Inferior parietal cortex (tissue), 1 donor: ENCODE measurements around the gene TGFBR3L.

ENCODE experiments used
- DNase-seq: peaks from one replicate; pipeline ENCODE4 v3.0.0-alpha.2; 2016; ENCODE audit errors: extremely low spot score

Gene TGFBR3L

DNA sequence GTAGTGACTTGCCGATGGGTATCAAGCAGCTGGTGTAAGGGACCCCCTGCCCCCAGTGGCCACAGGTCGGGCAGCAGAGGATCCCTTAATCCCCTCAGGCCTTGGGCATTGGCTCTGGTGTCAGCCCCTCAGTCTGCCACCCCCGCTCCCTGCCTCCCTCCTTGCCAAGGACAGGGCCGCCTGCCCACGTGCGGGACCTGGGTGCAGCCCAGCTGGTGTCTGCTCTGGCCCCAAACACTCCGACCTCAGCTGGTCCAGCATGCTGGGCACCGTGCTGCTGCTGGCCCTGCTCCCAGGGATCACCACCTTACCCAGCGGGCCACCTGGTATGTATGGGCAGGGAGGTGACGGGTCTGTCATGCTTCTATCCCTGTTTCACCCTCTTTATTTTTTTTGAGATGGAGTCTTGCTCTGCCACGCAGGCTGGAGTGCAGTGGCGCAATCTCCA is at the start of gene TGFBR3L:
TGFBR3L (plus strand) TSS at position 233 of the 448 bp plus-strand sequence.
- DNase-seq, result no peak

DNA sequence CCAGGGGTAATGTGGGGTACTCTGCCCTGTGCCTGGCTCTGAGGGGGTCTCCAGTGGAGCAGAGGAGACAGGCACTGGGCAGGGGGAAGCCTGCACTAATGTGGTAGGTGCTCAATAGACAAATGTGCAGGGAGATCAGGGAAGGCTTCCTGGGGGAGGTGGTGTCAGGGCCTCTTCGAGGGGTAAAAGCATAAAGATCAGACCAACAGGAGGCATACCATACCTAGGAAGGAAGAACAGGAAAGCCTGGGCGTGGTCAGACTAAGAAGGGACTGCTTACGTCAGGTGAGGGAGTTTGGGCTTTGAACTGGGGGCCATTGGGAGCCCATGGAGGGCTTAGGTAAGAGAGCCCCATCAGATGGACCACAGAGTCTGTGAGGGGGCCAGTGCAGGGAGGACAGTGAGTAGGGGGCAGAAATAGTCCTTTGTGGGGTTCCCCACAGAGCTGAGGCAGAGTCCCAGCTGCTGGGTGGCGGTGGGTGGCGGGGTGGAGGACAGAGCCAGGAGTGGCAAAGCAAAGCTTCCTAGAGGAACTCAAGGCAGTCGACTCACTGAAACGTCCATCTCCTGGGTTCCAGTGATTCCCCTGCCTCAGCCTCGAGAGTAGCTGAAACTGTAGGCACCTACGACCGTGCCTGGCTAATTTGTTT is 49.2 kb upstream of the TGFBR3L start:
- no peak for DNase-seq

DNA sequence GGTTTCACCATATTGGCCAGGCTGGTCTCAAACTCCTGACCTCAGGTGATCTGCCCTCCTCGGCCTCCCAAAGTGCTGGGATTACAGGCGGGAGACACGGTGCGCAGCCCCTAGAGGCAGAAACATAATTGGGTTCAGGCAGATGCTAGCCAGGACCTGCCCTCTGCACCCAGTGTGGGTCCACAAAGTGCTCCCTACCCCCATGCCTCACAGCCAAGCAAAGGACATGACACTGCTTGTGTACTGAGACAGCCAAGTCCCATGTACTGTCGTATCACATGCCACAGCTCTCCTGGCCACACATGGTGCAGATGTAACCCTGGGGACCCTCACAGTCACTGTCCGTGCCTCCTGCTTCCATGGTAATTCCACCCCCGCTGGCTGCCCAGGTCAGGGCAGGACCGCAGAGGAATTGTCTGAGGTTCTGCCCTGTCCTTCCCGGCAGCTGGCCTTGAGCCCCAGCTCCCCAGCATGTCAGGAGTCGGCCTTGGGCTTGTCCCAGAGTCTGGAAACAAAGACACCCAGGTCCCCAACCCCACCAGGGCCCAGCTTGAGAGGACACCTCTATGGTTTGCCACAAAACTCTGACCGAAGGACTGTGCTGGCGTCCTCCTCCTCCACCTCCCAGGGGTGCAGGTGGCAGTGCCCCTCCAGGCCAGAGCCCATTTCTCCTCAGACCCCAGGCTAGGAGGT is 48.1 kb upstream of the TGFBR3L start:
- no peak for DNase-seq

DNA sequence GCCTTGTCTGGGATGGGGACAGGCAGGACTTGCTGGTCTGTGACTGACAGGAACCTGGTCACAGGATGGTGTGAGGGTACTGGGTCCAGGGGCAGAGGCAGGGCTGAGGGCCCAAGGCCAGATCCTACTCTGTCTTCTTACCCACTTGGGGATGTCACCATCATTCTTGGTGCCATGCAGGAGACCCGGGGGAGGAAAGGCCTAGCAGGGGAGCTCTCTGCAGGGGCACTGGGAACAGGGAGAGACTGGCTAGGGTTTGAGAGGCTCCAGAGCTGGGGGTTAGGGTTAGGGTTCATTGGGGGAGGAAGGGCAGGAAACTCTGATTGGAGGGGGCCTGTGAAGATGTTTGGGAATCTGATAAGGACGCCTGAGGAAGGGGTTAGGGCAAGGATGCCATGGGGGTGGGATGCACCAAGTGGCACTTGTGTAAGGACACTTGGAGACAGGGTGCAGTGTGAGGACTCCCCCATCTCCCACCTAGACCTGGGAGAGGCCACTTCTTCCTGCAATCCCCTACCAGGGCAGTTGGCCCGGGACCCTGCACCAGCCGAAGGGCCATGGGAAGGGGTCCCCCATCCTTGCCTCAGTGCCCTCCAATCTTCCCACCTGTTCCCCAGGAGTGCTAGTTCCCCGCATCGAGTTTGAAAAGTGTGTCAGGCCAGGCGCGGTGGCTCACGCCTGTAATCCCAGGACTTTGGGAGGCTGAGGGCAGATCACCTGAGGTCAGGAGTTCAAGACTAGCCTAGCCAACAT is 47.4 kb upstream of the TGFBR3L start:
- DNase-seq, result no peak

DNA sequence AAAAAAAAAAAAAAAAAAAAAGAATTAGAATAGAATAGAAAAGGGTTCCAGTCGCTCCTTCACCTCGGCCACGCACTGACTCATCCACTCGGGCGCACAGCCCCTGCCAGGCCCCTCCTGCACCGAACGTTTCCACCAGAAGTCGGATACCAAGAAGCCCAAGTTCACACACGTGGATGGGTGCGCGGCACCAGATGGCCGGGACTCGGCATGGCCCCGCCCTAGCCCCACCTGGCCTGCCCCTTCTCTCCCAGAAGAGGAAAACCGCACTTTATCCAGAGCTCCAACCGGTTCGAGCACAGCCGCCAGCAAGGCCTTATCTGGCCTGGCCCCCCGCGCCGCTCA is 46.3 kb upstream of the TGFBR3L start:
- DNase-seq, result no peak

DNA sequence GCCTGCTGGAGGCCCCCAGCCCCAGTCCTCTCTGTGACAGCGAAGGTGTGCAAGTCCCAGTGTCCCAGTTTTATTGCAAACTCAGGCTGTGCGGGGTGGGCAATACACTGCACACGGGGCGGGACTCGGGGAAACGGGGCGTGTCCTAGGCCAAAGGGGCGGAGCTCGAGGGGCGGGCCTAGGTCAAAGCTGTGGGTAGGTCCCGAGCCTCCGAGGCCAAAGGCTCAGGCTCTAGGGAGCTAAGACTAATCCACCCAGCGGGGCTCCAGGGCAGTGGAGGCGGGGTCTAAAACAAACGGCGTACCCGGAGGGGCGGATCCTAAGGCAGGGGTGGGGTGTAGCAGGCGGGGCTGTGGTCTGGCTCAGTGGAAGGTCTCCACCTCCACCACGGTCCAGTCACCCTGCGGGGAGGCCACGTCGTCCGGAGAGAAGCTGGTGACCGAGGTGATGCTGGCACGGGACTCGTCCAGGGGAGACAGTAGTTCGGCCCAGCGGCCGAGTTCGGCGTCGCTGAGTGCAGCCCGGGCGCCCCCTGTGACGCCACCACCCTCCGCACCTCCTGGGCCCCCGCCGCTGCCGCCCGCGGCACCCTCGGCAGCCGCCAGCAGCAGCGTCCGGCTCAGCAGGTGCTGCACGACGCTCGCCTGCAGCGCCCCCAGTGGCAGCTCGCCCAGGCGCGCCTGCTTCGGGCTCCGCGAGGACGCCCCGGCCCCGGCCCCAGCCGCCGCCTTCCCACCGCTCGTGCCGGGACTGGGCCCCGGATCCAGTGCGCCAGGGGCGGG is 45.8 kb upstream of the TGFBR3L start:
- peak; percentile 59 for DNase-seq

DNA sequence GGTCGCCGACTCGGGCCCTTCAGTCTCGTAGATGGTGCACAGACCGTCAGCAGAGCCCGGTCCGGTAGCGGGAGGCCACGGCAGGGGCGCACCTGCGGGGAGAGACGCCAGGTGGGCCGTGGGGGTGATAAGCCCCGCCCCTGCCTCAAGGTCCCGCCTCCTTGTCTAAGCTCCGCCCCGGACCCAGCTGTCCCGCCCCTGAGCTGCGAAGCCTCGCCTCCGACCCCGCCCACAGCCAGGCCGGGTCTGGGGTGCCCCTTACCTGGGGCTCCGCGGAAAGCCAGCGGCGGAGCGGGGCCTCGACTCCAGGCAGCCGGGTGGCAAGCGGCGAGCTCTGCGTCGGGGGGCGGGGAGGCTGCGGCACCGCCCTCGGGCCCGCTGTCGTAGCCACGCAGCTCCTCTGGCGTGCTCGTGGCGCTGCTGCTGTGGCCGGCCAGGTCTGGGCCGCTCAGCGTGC is 45.1 kb upstream of the TGFBR3L start:
- DNase-seq, result no peak

DNA sequence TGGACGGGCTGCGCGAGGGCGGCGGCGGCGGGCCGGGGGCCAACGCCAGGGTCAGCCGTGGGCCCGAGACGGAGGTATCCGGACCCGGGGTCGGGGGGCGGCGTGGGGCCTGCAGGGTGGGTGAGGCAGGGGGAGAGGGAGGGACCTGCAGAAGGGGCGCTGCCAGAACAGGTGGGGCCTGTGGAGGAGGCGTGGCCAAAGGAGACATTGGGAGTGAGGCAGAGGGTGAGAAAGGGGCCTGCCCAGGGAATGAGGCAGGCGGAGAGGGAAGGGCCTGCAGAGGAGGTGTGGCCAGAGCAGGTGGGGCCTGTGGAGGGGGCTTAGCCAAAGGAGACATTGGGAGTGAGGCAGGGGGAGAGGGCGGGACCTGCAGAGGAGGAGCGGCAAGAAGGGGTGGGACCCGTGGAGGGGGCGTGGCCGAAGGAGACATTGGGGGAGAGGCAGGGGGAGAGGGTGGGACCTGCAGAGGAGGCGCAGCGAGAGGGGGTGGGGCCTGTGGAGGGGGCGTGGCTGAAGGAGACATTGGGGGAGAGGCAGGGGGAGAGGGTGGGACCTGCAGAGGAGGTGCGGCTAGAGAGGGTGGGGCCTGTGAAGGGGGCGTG is 44.6 kb upstream of the TGFBR3L start:
- DNase-seq, result no peak

DNA sequence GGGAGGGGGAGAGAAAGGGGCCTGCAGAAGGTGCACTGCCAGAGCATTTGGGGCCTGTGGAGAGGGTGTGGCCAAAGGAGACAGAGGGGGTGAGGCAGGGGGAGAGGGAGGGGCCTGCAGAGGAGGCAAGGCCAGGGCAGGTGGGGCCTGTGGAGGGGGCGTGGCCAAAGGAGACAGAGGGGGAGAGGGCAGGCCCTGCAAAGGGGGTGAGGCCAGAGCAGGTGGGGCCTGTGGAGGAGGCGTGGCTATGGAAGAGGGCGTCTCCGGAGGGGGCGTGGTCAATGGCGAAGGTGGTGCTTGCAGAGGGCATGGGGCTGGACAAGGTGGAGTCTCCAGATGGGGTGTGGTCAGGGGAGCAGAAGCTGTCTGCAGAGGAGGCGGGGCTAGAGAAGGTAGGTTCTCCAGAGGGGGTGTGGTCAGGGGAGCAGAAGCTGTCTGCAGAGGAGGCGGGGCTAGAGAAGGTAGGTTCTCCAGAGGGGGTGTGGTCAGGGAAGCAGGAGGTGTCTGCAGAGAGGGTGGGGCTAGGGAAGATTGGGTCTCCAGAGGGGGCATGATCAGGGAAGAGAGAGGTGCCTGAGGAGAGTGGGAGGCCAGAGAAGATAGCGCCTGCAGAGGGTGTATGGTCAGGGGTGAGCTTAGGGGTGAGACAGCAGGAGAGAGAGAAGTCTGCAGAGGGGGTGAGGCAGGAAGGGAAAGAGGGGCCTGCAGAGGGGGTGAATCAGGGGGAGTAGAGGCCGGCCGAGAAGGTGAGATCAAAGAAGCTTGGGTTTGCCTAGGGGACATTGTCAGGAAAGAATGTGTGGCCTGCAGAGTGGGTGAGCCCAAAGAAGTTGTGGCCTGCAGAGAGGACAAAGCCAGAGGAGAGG is 43.8 kb upstream of the TGFBR3L start:
- peak; percentile 46 for DNase-seq

DNA sequence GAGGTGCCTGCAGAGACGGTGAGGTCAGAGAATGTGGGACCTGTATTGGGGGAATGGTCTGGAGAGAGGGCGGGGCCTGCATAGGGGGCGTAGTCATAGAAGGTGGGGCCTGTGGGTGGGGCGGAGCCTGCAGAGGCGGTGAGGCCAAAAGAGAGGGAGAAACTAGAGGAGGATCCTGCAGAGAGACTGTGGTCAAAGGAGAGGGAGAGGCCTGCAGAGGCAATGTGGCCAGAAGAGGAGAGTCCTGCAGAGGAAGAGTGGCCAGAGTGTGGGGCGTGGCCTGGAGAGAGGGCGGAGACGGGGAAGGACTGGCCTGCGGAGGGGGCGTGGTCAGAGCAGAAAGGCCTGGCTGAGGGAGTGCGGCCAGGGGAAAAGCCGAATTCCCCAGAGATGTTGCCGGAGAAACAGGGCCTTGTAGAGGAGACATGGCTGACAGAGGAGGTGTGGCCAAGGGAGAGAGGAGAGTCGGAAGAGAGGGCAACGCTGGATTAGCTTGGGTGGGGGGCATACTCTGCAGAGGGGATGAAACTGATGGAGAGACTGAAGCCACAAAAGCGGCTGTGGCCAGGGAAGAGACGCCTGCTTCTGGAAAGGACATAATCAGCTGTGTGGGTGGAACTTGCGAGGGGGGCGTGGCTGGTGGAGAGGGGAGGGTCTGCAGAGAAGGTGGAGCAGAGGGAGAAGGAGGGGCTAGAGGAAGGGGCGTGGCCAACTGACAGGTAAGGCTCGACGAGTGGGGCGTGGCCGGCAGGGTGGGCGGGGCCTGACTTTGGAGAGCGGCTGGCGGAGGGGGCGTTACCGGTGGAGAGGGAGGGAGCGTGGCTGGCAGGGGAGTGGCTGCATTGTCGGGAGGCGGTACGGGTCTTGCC is 43.0 kb upstream of the TGFBR3L start:
- DNase-seq, result peak; percentile 55

DNA sequence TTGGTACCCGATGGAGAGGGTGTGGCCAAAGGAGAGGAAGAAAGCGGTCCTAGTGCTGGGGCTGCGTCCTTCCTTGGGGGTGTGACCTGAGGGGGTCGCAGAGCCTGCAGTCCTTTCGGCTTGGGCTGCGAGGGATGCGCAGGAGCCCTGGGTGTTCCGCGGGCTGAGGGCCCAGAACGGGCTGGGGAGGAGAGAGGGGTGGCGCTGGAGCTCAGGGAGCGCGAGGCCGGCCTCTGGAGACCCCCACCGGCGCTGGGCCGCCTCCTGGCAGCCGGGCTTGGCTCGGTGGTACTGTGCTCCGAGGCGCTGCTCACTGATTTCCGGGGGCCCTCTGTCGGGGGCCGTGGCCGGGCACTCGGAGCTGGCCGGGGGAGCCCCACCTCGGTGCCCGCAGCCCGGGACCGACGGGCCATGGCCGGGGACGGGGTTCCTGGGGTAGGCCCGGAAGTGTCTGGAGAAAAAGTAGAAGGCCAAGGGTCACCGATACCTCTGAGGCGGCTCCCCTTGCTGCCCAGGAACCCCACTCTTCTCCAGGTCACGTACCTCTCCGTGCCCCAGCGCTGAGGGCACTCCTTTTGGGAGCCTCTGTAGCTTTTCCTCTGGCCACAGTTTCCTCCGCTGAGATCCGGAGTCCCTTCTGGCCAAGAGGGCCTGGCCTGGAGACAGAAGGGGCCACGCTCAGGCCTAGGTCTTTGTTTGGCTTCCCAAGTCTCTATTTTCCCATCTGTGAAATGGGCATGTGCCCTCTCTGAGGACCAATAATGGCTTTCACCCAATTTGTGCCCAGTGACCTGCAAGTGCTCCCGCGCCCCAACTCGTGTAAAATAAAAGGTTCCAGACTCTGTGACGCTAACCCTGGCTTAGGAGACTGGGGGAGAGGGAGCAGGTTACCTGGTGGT is 42.1 kb upstream of the TGFBR3L start:
- DNase-seq, result no peak

DNA sequence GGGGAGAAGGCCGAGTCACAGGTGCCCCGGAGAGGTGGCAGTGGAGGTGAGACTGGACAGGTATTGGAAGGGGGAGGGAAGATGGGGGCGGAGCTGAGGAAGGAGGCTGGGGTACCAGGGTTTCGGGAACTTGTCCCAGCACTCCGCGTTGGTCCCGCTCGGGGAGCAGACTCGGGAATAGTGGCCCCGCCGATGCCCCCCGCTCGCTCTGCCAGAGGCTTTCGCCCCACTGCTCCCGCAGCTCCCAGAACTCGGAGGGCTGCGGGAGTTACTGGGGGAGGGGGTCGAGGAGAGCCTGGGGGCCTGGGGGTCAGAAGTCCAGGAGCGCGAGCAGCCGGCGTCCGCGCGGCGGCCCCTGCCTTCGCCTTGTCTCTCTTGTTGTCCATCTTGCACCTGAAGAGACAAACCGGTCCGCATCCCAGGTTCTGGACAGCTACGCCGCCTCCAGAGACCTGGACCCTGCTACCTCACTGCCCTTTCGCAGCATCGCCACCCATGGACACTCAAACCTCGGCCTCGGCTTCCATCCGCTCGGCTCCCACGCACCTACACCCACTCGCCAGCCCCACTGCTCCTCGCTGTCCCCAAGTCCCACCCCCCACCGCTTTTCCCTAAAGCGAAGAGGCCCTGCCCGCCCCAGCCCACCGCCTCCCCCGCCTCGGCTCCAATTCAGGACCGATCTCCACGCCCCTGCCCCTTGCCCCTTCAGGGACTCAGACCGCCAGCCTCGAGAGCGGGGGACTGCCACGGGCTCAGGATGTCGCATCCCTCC is 41.1 kb upstream of the TGFBR3L start:
- no peak for DNase-seq

DNA sequence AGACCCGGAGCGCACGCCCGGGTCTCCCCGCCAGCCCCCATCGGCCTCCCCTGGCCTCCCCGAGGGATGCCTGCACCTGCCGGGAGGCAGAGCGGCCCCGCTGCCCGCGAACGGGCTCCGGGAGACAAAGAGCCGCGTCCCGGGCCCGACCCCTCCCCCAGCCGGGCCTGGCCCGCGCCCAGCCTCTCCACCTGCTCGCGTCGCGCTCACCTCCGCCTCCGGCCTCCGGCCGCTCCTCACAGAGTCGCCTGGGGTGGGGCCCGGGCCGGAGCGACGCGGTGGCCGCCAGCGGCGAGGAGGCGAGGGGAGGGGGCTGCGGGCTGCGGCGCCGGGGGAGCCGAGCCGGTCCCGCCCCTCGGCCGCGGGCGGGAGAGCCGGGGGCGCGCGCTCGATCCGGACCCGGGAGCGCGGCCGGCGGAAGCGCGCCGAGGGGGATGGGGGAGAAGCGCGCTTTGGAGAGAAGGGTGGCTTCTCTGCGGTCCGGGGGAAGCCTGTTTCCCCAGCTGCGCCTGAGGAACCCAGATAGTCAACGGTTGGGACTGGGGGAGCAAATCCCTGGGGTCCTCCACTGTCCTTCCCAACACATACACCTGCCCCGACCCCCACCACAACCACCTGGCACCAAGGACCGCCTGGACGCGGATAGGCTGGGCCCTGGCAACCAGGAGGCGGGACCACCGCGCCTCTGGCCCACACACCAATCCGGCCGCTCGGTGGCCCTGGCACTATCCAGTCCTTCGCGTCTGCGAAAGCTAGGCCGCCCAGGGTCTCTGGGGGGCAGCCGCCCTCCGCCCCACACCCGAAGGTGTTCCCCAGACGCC is 40.3 kb upstream of the TGFBR3L start, which contains the start of gene PRR36:
PRR36 (minus strand) TSS at position 315 of the 821 bp plus-strand sequence. CDS start 701 bp downstream, outside the sequence.
- peak; percentile 47 for DNase-seq

DNA sequence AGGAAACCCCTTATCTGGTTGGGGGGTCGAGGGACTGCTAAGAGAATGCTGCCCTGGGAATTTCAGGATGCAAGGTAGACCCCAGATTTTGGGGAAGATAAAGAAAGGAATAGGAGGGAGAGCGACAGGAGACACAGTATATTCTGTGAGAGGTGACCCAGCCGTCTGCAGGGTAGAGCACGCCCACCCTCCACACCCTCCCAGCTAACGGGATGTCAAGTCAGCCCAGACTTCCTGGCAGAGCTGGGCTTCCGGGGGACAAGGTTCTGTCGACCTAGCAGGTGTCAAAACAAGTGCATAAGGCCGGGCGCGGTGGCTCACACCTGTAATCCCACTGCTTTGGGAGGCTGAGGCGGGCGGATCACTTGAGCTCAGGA is 39.7 kb upstream of the TGFBR3L start:
- no peak for DNase-seq

DNA sequence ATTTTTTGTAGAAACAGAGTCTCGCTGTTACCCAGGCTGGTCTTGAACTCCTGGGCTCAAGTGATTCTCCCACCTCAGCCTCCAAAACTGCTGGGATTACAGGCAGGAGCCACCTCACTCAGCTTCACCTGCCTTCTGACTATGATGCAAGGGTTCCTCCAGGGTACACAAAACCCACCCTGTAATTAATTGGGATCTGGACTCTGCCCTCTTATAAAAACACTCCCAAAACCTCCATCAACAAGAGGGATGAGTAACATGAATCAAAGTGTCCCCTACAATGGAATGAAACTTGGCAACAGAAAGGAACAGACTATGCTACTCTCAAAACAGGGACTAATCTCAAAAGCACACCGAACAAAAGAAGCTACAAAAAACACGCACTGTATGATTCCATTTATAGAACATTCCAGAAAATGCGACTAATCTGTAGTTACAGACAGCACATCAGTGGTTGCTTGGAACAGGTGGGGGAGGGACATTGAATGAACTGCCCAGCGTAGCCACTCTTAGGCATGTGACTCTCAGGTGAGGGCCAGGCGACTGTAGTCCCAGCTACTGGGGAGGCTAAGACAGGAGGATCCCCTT is 37.3 kb upstream of the TGFBR3L start:
- no peak for DNase-seq

DNA sequence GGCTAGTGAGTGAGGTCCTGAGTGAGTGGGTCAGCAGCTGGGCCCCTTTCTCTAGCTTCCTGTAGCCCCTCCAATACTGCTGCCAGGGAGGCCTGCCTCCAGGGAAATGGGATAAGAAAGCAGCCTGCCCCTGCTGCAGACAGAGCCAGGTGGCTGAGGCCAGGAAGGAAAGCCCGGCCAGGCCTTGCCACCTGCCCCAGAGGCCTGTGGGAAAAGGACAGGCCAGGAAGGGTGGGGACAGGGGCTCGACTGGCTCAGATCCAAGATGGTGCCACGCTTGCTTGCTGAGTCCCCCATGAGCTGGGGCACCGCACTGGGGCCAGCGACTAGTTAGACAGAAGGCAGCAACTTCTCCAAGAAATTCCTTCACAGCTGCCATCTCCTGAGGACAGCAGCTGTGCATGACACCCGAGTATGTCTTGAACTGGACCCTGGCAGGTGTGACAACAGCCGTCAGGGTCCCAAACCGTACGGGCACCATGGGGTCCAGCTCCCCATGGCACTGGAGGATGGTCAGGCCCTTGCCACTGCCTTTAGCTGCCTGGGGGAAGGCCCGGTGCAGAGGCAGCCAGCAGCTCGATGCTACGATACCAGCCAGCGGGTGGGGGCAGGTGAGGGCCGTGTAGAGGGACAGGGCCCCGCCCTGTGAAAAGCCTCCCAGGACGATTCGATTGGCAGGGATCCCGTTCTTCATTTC is 35.4 kb upstream of the TGFBR3L start:
- DNase-seq, result no peak
